GM10847 (cell line): ENCODE results near the gene CPA4.

ENCODE experiments used
- POLR2A ChIP-seq: IDR thresholded peaks from 2 replicates; pipeline ENCODE4 v1.6.1; 2011; ENCODE audit not compliant: insufficient read length; ENCODE audit errors: extremely low read depth

CPA4 gene

DNA sequence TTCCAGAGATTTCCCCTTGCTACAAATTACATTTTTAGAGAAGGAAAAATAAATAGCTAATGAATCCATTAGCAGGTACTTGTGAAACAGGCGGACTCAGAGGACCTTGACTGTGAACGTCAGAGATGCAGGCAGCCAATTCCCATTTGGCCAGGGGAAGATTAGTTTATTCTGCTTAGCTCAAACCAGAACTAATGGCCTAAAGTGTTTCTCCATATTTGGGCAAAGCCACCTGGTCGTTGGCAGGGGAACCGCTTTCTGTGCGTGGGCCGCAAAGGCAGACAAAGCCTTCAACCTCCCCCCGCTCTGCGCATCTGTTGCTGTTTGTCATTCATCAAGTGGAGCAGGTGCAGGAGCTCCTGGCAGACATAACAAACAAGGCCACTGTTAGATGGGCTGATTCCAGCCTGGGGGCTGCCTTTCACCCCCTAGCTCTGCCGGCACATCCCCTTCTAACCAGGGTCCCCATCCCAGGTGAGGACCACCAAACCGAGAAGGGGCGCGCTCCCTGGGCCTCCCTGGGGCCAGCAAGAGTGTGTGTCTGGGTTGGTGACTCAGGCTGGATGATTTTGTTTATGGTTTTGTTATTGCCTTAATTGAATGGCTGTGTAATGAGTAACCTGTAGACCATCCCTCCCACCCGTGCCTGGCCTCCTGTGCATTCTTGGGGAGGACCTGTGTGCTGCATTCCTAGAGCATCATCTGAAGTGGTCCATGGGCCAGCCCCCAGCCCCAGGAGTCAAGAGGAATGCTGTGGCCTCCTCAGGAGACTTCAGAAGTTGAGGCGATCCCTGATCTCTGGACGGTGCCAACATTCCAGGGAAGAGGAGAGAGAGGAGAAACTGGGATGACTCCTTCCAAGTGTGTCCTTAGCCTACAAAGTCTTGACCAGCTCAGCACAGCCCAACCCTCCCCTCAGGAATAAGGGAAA, 72.8 kb downstream of the CPA4 start:
- no peak for TF ChIP-seq POLR2A

DNA sequence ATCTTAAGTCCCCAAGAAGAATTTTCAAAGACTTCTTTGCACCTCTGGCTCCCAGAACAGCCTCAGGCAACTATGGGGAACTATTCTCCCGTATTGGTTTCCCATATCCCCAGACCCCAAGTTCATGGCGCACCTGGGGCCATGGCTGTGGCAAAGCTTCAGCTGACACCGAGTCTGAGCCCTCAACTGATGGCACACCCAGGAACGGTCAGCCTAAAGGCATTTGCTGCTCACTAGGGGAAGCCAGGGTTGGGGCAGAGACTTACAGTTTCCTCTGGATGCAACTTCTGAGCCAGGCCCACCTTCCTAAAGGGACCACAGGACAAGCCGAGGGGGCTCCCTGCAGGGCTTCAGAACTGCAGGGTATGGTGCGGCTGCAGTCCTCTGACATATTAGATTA, 73.6 kb downstream of the CPA4 start:
- TF ChIP-seq POLR2A, result no peak

DNA sequence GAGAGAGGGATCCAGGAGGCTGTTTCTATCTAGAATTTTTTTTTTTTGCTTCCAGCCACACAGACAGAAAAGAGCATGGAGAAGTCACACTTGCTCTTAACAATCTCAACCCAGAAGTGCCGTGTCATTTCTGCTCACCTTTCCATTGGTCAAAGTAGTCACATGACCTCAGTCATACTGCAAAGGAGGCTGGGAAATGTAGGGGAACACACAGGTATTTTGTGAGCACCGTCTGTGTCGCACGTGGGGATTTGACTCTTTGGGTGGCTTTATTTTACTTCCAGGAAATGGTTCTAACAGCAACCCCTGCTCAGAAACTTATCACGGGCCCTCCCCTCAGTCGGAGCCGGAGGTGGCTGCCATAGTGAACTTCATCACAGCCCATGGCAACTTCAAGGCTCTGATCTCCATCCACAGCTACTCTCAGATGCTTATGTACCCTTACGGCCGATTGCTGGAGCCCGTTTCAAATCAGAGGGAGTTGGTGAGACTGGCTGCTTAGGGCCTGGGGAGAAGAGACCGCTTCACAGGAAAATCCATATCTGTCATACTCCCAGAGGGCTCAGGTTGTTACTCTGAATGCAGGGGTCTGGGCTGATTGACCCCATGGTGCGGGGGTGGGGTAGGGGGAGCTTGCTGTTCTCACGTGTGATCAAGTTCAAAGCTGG, 74.3 kb downstream of the CPA4 start:
- no peak for TF ChIP-seq POLR2A

DNA sequence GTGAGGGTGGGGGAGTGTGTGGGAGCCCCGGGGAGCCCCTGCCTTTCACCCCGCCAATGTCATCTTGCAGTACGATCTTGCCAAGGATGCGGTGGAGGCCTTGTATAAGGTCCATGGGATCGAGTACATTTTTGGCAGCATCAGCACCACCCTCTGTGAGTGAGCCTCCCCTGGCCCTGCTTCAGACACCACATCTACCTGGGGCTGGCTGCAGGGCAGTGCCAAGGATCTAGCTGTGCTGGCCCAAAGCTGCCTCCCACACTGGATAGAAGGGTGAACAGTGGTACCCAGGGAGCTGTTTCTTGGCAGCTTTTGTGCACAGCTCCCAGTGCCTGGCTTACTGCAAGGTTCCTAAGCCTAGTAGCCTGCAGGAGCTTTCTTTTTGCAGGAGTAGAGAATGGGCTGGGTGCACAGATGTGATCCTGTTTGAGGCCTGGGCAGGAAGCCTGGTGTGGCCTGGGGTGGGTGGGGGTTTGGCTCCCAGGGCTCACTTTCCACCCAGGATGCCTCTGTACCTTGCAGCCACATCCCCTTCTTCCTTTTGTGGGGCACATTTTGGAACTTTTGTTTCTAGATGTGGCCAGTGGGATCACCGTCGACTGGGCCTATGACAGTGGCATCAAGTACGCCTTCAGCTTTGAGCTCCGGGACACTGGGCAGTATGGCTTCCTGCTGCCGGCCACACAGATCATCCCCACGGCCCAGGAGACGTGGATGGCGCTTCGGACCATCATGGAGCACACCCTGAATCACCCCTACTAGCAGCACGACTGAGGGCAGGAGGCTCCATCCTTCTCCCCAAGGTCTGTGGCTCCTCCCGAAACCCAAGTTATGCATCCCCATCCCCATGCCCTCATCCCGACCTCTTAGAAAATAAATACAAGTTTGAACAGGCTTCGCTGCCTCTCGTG, 75.1 kb downstream of the CPA4 start:
- TF ChIP-seq POLR2A, result no peak

DNA sequence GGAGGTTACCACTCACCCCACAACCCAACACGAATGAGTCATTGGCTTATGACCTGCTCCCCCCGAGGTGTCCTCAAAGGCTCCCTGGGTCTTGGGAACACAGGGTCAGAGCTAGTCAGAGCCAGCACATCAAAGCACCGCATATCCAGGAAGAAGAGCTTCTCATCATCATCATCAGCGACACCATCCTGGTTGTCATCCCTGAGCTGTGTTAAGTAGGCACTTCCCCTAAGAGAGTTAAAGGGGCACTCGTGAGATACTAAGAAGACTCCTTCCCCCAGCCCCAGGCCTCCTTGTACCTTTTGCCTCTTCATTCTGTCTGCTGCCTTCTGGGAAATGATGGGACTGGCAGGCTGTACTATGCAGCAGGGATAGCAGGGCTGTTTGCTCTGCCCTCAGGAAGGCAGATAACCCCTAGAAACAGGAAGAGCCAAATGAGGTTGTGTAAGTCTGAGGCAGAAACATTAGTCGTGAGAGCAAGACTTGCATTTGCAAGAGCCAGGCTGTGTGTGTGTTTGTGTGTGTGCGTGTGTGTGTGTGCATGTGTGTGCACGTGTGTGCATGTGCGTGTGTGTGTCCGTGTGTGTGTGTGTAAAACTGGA, 76.2 kb downstream of the CPA4 start:
- TF ChIP-seq POLR2A, result no peak

DNA sequence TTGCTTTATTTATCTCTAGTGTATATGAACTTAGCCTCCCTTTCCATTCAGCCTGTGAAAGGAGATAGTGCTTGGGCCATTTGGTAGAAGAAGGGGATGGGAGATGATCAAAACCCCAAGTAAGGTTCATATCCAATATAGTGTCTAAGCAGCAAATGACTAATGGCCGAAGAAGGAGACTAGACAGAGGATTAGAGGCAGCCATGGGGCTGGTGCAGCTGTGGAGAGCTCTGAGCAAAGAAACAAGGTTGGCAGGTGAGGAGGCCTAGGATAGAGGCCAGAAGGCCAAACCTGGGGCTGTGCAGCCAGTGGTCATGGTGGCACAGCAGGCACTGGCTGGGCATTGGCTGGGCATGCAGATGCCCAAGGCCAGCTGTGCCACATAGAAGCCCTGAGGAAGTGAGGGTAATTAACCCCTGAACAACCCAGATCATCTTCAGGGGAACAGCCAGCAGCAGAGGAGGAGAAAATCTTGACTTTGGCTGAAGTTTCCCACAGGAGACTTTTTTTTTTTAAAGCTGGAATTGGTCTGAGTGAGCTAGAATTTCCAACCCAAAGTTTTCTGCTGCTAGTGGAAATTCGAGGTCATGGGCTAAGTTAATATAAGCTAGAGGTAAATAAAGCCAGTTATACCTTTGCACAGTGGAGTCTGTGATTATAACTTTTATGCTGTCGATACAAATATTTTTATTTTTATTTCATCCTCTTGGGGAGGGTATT, 77.0 kb downstream of the CPA4 start:
- no peak for TF ChIP-seq POLR2A

DNA sequence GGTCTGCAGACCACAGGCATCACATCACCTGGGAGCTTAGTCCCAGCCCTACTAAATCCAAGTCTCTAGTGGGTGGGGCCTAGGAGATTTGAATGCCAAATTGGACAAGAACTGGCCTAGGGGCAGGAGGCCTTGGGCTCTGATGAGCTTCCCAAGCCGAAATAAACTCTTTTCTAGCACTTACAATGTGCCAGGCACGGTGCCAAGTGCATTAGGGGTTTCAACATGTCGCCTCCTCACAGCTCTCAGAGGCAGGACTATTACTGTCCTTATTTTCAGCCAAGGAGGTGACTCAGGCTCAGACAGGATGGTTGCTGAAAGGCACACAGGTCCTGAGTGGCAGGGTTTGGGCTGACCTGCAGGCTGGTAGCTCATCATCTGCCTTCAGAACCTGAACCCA, 78.1 kb downstream of the CPA4 start:
- no peak for TF ChIP-seq POLR2A

DNA sequence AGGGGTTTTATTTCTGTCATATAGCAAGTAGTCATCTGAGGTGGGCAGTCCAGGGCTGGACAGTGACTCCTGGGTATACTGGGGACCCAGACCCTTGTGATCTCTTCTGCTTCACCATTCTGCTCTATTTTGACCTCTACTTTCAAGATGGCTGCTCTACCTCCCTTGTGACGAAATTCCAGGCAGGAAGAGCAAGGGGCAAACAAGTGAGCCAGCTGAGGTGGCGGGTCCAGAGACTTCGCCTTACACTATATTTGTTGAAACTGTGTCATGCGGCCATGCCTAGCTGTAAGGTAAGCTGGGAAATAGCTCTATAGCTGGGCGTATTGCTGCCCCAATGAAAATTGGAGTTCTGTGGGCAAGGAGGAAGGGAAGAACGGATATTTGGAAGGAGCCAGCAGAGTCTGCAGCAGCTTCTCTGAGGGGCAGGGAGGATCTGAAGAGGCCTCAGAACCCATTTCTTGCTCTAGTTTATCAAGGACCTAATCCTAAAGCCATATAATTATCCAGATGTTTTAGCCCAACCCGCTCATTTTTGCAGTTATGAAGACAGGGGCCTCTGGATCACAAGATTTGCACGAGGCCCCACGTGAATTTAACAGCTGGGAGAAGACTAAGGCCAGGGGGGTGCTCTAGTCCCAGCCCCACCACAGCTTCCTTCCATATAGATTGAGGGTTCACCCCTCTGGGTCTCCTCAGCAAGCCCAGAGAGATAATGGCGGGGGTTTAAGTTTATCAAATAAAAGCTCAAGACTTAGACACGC, 79.6 kb downstream of the CPA4 start:
- TF ChIP-seq POLR2A, result no peak
